Measurements from ENCODE around the gene BCO2.
"Not testable (repeated sequence)": the region's sequence is repeated elsewhere in the genome, so short reads cannot be mapped to it uniquely, and the experiment has no call there.

Gene BCO2

GRCh38 chr11:112179601-112180000, 4.3 kb downstream of the BCO2 start:
- no peak for DNase-seq (ENCODE audit: low read depth)
- no peak overlapping the region for H3K4me3 ChIP-seq (replicated peaks; ENCODE audit: low read depth, low read length)
- TF ChIP-seq CTCF (IDR thresholded peaks at IDR 0.05; ENCODE audit: low read length, missing control alignments), result no peak

GRCh38 chr11:112182867-112183266, 7.6 kb downstream of the BCO2 start:
- no peak for TF ChIP-seq CTCF (IDR thresholded peaks at IDR 0.05; ENCODE audit: low read length, missing control alignments)
- no peak for DNase-seq (ENCODE audit: low read depth)
- H3K4me3 ChIP-seq (replicated peaks; ENCODE audit: low read depth, low read length), result no peak overlapping the region

GRCh38 chr11:112185883-112186282, 10.6 kb downstream of the BCO2 start:
- H3K4me3 ChIP-seq (replicated peaks; ENCODE audit: low read depth, low read length), result no peak overlapping the region
- DNase-seq (ENCODE audit: low read depth), result no peak
- no peak for TF ChIP-seq CTCF (IDR thresholded peaks at IDR 0.05; ENCODE audit: low read length, missing control alignments)

GRCh38 chr11:112186304-112186703, 11.0 kb downstream of the BCO2 start:
- no peak for TF ChIP-seq CTCF (IDR thresholded peaks at IDR 0.05; ENCODE audit: low read length, missing control alignments)
- no peak overlapping the region for H3K4me3 ChIP-seq (replicated peaks; ENCODE audit: low read depth, low read length)
- no peak for DNase-seq (ENCODE audit: low read depth)

GRCh38 chr11:112195113-112195512, 19.8 kb downstream of the BCO2 start:
- not testable (repeated sequence) for H3K4me3 ChIP-seq (replicated peaks; ENCODE audit: low read depth, low read length); DNase-seq (ENCODE audit: low read depth)

- TF ChIP-seq CTCF (IDR thresholded peaks at IDR 0.05; ENCODE audit: low read length, missing control alignments), result no peak
- H3K4me3 ChIP-seq (replicated peaks; ENCODE audit: low read depth, low read length), result no peak overlapping the region
- DNase-seq (ENCODE audit: low read depth), result no peak
Observed at GRCh38 chr11:112195951-112196351, 20.6 kb downstream of the BCO2 start.

- no peak for TF ChIP-seq CTCF (IDR thresholded peaks at IDR 0.05; ENCODE audit: low read length, missing control alignments)
- DNase-seq (ENCODE audit: low read depth), result no peak
- H3K4me3 ChIP-seq (replicated peaks; ENCODE audit: low read depth, low read length), result no peak overlapping the region
Observed at GRCh38 chr11:112196519-112197087, 21.3 kb downstream of the BCO2 start.

- DNase-seq (ENCODE audit: low read depth), result not testable (repeated sequence)
Observed at GRCh38 chr11:112199101-112199500, 23.8 kb downstream of the BCO2 start.

More at GRCh38 chr11:112199101-112199500, 23.8 kb downstream of the BCO2 start:
- not testable (repeated sequence) for H3K4me3 ChIP-seq (replicated peaks; ENCODE audit: low read depth, low read length)
